HepG2 (cell line): ENCODE results near the gene MICAL3. TPM values are rescaled to one million over a fixed set of nuclear protein-coding genes. Genes with fewer than 3 reads are reported as not detected.

Experiments
- ARID5B ChIP-seq: IDR thresholded peaks from 2 replicates; pipeline ENCODE4 v1.4.0; 2020; ENCODE audit warnings: mild to moderate bottlenecking, missing genetic modification reagents
- ATM ChIP-seq: fragments of 450-650 bp; IDR thresholded peaks from 2 replicates; pipeline ENCODE4 v1.7.1; 2017; ENCODE audit warnings: mild to moderate bottlenecking, borderline replicate concordance
- ESRRA ChIP-seq: sonication (generic); formaldehyde crosslinking; IDR thresholded peaks from 2 replicates; pipeline ENCODE4 v1.5.1; 2020; ENCODE audit warnings: mild to moderate bottlenecking, low read depth, missing genetic modification reagents
- FOXO1 ChIP-seq: sonication (generic); formaldehyde crosslinking; IDR thresholded peaks from 2 replicates; pipeline ENCODE4 v1.4.0; 2020; ENCODE audit warnings: missing genetic modification reagents
- HES4 ChIP-seq: sonication (generic); formaldehyde crosslinking; IDR thresholded peaks from 2 replicates; pipeline ENCODE4 v1.9.0; 2021; ENCODE audit warnings: mild to moderate bottlenecking, missing genetic modification reagents, borderline replicate concordance
- HNRNPK ChIP-seq: fragments of 200-400 bp; formaldehyde crosslinking; IDR thresholded peaks from 2 replicates; pipeline ENCODE4 v1.6.1; 2018; ENCODE audit warnings: low read length, low read depth, moderate library complexity, mild to moderate bottlenecking; ENCODE audit not compliant: poor library complexity, severe bottlenecking
- KDM2A ChIP-seq: sonication (generic); formaldehyde crosslinking; IDR thresholded peaks from 2 replicates; pipeline ENCODE4 v1.4.0; 2020; ENCODE audit warnings: low read depth, missing genetic modification reagents, borderline replicate concordance
- KLF13 ChIP-seq: sonication (generic); formaldehyde crosslinking; IDR thresholded peaks from 2 replicates; pipeline ENCODE4 v1.4.0; 2020; ENCODE audit warnings: mild to moderate bottlenecking, missing genetic modification reagents
- MAFK ChIP-seq, 2 experiments: IDR thresholded peaks in 1 of 2; conservative IDR thresholded peaks in 1 of 2; 2 replicates each; pipeline ENCODE4 v1.6.1; 2011; ENCODE audit warnings: improper control_type of control experiment in 2 of 2, low read length in 2 of 2
- MXD4 ChIP-seq: IDR thresholded peaks from 2 replicates; pipeline ENCODE4 v1.6.1; 2016; ENCODE audit warnings: mild to moderate bottlenecking, missing biosample characterization, missing genetic modification reagents
- SMARCC2 ChIP-seq: fragments of 450-650 bp; IDR thresholded peaks from 2 replicates; pipeline ENCODE4 v1.6.1; 2017; ENCODE audit warnings: antibody characterized with exemption, mild to moderate bottlenecking
- ZNF468 ChIP-seq: sonication (generic); formaldehyde crosslinking; IDR thresholded peaks from 2 replicates; pipeline ENCODE4 v1.8.0; 2022; ENCODE audit warnings: mild to moderate bottlenecking, moderate library complexity, missing genetic modification reagents
- ZNF75D ChIP-seq: sonication (generic); formaldehyde crosslinking; IDR thresholded peaks from 2 replicates; pipeline ENCODE4 v1.8.1; 2023; ENCODE audit warnings: missing genetic modification reagents, mild to moderate bottlenecking, borderline replicate concordance
- ZZZ3 ChIP-seq: sonication (generic); formaldehyde crosslinking; IDR thresholded peaks from 2 replicates; pipeline ENCODE4 v1.4.0; 2020; ENCODE audit warnings: missing genetic modification reagents, mild to moderate bottlenecking, borderline replicate concordance
- polyA plus RNA-seq, 8 experiments: library from polyadenylated mRNA; depleted of rRNA in 3 of 8; stranded (reverse) in 7 of 8; unstranded in 1 of 8; fragments of >200 nt; fragmentation: Illumina TruSeq in 4 of 8; extraction: Trizol in 4 of 8; gene quantifications; 2 replicates each; pipeline versions ENCODE4 v1.2.1 to v1.2.3, GENCODE V29; 2011 to 2016; ENCODE audit warnings: low read depth in 4 of 8, missing spikeins in 1 of 8, mixed read lengths in 1 of 8; ENCODE audit not compliant: insufficient read depth in 1 of 8
- total RNA-seq, 5 experiments: library from RNA; depleted of rRNA; stranded (reverse); fragments of >200 nt; fragmentation: Illumina TruSeq; extraction: Trizol; gene quantifications; 2 replicates each; pipeline ENCODE4 v1.2.3, GENCODE V29; 2016; ENCODE audit warnings: low read depth in 1 of 5
- TF ChIP-seq, protein P1 (sequence below): sonication (generic); formaldehyde crosslinking; IDR thresholded peaks from 2 replicates; pipeline ENCODE4 v1.9.0; 2021; ENCODE audit warnings: missing genetic modification reagents, borderline replicate concordance
- TF ChIP-seq, protein P2 (sequence below): sonication (generic); formaldehyde crosslinking; IDR thresholded peaks from 2 replicates; pipeline ENCODE4 v1.5.0; 2020; ENCODE audit warnings: missing genetic modification reagents
- TF ChIP-seq, protein P3 (sequence below): sonication (generic); formaldehyde crosslinking; IDR thresholded peaks from 2 replicates; pipeline ENCODE4 v1.4.0; 2020; ENCODE audit warnings: mild to moderate bottlenecking, missing genetic modification reagents

Gene MICAL3
- total and polyA plus RNA-seq, 2 of the 13 experiments (the other 11 are each of a cell fraction or from before 2014, with no cell fraction given): 5.3 to 12.5 TPM

GRCh38 chr22:17972385-17973191 lies 51.8 kb downstream of the MICAL3 start (continued):
- TF ChIP-seq ARID5B (CRISPR knock-in tag) (peak; percentile 89), FOXO1 (CRISPR knock-in tag) (0 out of 2 replicates have a peak, but pooled peaks have one; percentile 22), HNRNPK (no peak), ATM (no peak), SMARCC2 (no peak), ZNF75D (no peak), ESRRA (0 out of 2 replicates have a peak, but pooled peaks have one; percentile 14), HES4 (CRISPR knock-in tag) (no peak), ZZZ3 (no peak), KLF13 (CRISPR knock-in tag) (no peak), MAFK (conservative IDR thresholded peaks at IDR 0.05 in 1 of 2, IDR thresholded peaks at IDR 0.05 in 1 of 2; ENCODE audit: low read length in 2 of 2) (no peak), MXD4 (CRISPR knock-in tag) (0 out of 2 replicates have a peak, but pooled peaks have one; percentile 42), KDM2A (no peak; the same call in 1 of the 2 replicates), ZNF468 (CRISPR knock-in tag) (no peak)
- TF ChIP-seq, protein P1, sequence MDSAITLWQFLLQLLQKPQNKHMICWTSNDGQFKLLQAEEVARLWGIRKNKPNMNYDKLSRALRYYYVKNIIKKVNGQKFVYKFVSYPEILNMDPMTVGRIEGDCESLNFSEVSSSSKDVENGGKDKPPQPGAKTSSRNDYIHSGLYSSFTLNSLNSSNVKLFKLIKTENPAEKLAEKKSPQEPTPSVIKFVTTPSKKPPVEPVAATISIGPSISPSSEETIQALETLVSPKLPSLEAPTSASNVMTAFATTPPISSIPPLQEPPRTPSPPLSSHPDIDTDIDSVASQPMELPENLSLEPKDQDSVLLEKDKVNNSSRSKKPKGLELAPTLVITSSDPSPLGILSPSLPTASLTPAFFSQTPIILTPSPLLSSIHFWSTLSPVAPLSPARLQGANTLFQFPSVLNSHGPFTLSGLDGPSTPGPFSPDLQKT (CRISPR knock-in tag): no peak
- TF ChIP-seq, protein P2, sequence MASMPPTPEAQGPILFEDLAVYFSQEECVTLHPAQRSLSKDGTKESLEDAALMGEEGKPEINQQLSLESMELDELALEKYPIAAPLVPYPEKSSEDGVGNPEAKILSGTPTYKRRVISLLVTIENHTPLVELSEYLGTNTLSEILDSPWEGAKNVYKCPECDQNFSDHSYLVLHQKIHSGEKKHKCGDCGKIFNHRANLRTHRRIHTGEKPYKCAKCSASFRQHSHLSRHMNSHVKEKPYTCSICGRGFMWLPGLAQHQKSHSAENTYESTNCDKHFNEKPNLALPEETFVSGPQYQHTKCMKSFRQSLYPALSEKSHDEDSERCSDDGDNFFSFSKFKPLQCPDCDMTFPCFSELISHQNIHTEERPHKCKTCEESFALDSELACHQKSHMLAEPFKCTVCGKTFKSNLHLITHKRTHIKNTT (CRISPR knock-in tag): no peak
- TF ChIP-seq, protein P3, sequence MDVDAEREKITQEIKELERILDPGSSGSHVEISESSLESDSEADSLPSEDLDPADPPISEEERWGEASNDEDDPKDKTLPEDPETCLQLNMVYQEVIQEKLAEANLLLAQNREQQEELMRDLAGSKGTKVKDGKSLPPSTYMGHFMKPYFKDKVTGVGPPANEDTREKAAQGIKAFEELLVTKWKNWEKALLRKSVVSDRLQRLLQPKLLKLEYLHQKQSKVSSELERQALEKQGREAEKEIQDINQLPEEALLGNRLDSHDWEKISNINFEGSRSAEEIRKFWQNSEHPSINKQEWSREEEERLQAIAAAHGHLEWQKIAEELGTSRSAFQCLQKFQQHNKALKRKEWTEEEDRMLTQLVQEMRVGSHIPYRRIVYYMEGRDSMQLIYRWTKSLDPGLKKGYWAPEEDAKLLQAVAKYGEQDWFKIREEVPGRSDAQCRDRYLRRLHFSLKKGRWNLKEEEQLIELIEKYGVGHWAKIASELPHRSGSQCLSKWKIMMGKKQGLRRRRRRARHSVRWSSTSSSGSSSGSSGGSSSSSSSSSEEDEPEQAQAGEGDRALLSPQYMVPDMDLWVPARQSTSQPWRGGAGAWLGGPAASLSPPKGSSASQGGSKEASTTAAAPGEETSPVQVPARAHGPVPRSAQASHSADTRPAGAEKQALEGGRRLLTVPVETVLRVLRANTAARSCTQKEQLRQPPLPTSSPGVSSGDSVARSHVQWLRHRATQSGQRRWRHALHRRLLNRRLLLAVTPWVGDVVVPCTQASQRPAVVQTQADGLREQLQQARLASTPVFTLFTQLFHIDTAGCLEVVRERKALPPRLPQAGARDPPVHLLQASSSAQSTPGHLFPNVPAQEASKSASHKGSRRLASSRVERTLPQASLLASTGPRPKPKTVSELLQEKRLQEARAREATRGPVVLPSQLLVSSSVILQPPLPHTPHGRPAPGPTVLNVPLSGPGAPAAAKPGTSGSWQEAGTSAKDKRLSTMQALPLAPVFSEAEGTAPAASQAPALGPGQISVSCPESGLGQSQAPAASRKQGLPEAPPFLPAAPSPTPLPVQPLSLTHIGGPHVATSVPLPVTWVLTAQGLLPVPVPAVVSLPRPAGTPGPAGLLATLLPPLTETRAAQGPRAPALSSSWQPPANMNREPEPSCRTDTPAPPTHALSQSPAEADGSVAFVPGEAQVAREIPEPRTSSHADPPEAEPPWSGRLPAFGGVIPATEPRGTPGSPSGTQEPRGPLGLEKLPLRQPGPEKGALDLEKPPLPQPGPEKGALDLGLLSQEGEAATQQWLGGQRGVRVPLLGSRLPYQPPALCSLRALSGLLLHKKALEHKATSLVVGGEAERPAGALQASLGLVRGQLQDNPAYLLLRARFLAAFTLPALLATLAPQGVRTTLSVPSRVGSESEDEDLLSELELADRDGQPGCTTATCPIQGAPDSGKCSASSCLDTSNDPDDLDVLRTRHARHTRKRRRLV: no peak
